Measurements from ENCODE around the gene RASSF5. TPM values are rescaled to one million over a fixed set of nuclear protein-coding genes. Genes with fewer than 3 reads are reported as not detected.
A peak's percentile ranks its signal among the peaks of the same experiment; 100 is the strongest.

Gene RASSF5
- total RNA-seq, 1 donor from 2014 or later: 0.13 TPM

DNA sequence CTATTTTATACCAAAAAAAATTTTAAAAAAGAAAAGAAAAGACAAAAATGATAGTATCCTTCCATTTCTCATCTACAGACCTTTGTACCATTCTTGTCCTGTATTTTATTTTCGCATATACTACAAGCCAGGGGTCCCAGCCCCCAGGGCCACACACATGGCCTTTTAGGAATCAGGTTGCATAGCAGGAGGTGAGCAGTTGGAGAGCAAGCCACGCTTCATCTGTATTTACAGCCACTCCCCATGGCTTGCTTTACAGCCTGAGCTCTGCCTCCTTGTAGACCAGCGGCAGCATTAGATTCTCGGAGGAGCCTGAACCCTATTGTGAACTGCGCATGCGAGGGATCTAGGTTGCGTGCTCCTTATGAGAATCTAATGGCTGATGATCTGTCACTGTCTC, 39.8 kb downstream of the RASSF5 start:
- no peak for DNase-seq (ENCODE audit: low read depth in 2 of 2)

DNA sequence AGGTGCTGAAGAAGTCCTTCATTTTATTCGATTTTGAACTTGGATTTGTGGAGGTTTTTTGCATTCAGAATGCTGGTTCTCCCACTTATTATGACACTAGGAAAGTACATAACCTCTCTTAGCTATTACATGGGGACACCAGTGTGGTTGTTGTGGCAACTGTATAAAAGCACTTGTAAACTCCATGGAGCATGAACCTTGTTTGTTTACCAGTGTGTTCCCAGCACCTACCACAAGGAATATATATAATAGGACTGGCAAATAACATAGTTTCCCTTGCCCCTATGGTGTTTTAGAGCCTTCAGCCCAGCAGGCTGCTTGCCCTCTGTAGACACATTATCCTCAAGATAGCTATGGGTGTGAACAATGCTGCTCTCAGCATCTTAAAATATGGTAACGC, 43.1 kb downstream of the RASSF5 start:
- DNase-seq (ENCODE audit: low read depth in 2 of 2): no peak

DNA sequence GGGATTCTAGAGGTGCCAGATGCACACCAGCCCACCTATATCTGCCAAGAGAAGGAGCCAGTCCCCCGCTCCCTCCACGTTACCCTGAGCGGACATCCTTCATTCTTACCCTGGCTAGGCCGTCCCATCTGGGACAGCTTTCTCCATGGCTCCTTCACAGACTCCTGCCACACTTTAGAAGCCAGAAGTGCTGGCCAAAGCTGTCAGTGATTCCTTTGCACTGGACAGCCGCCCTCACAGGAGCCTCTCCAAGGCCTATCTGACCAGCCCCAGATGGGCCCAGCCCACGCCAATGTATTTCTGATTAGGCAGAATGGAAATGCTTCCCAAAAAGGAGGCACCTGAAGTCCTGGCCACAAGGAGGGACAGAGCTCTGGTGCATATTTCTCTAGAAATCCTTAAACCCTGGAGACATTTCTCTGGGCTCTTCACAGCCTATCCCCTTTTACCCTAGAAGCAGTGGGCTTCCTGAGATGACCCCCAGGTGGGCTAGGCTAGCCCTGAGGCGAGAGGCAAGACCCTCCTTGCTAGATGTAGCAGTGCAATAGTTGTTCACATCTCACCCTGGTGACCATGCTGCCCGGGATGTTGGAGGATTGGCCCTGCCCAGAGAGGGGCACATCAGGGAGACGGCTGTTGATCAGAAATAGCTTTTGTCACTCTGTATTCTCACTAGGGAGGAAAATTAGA, 44.1 kb downstream of the RASSF5 start:
- DNase-seq (ENCODE audit: low read depth in 2 of 2): no peak

GRCh38 chr1:206551986-206552326, 44.6 kb downstream of the RASSF5 start:
- no peak for DNase-seq (ENCODE audit: low read depth in 2 of 2)

GRCh38 chr1:206554211-206554610, 46.9 kb downstream of the RASSF5 start:
- no peak for DNase-seq (ENCODE audit: low read depth in 2 of 2)

DNA sequence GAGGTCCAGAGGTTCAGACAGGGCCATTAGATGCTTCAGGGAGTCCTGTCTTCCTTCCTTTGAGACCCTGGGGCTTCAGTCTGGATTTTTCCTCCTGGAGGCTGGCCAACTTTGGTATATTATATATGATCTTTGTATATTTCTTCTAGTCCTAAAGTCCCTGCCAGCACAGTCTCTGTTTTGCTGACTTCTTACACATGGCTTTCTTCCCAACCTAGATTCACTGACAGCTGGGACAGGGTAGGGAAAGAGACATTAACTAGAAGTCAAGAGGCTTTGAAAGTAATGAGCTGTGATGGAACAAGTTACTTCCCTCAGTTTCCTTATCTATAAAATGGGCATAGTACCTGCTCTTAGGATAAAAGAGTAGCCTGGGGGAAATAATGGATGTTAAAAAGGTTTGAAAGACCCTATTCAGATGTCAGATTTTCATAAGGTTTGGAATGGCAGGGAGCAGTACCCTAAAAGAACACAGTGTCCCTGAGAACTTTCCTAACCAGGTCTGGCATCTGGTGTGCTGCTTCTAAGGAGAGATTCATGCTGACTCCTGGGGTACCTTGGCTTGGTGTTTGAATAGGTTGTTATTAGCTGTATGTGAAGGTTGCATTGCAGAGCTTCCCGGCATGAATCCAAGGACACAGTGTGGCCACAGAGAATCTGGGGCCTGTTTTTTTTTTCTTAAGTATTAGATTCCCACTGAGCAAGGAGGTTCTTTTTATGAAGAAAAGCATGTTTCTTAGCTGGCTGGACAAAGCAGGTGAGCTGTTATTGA, 47.6 kb downstream of the RASSF5 start:
- DNase-seq (ENCODE audit: low read depth in 2 of 2): no peak

DNA sequence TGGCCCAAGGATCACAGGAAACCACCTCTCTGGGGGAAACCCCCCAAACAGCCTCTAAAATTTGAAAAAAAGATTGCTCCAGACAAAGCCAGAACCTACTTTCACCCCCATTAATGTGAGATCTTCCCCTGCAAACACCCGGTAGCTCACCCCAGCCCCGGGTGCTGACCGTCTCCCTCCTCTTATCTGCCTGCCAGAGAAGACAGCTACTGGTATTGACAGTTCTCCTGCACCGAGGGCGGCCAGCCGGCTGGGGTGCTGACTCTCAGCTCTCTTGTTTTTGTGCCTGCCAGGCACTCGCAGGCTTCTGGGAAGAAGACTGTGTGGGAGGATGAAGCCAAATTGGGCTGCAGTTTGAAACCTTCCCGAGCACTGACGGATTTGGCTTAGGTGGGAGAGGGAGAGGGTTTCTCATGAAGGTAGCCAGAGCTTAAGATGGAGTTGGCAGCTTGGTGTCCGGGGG, 48.2 kb downstream of the RASSF5 start:
- no peak for DNase-seq (ENCODE audit: low read depth in 2 of 2)

DNA sequence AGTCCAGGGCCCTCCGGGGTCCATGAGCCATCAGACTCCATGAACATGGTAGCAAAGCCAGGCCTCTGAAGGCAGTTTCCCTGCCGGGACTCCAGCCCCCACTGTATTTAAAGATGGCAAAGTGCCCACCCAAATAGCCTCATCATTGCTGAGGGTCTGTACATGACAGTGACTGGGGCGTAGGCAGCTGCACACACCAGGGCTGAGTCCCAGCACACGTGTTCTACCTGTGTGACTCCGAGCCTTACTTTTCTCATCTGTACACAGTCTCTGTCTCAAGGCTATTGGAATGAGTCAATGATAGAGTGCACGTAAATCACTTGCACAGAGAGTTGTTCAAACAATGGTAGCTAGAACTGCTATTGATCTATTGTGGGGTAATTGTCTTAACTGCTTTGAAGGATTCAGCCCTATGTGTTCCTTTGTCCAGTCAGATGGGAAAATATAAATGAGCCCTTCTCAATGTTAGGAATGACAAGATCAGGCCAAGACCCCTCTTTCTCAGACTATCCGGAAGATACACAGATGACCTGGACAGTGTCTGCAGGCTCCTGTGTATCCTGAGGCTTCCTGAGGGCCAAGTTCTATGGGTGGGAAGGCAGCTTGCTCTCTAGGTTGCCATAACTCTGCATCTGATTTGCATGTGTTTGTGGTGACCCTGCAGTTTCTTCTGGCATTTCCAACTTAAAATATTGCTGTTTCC, 48.9 kb downstream of the RASSF5 start:
- no peak for DNase-seq (ENCODE audit: low read depth in 2 of 2)

- peak in 1 of 2 donors; percentile 39 for DNase-seq (ENCODE audit: low read depth in 2 of 2)
Observed at GRCh38 chr1:206556750-206557635, 49.7 kb downstream of the RASSF5 start.

- DNase-seq (ENCODE audit: low read depth in 2 of 2): no peak
Observed at GRCh38 chr1:206557636-206558473, 50.5 kb downstream of the RASSF5 start.

- no peak for DNase-seq (ENCODE audit: low read depth in 2 of 2)
Observed at GRCh38 chr1:206558794-206559671, 51.7 kb downstream of the RASSF5 start.

- no peak for DNase-seq (ENCODE audit: low read depth in 2 of 2)
Observed at GRCh38 chr1:206559672-206559995, 52.3 kb downstream of the RASSF5 start.

DNA sequence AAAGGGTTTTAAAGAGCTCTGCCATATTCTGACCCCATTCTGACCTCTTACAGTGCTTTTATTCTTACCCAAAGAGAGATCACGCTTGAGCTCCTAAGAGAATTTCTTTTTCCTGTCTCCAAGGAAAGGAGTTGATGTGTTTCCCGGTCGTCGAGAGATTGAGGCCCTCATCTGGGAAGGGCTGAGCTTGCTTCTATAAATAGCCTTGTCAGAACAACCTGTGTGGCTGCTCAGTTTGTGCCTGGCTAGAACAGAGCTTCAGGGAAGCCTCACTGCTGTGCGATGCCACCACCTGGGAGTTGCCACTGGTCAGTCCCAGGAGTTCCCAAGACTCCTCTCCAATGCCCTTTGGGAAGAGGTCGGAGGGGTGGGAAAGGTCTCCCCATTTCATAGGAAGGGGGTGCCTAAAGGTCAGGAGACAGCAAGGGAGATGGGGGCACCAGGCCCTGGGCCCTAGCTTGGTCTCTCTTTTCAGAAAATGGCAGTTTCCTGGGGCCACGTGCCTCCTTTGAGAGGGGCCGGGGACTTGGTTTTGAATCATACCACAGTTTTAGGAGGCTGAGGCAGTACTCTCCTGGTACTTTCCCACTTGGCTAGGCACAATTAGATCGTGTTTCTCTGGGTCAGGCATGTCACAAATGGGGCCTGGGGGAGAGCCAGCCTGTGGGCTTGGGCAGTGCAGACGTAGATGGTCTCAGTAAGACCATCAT, 52.8 kb downstream of the RASSF5 start:
- DNase-seq (ENCODE audit: low read depth in 2 of 2): no peak

- no peak for DNase-seq (ENCODE audit: low read depth in 2 of 2)
Observed at GRCh38 chr1:206563367-206564207, 56.3 kb downstream of the RASSF5 start.

DNA sequence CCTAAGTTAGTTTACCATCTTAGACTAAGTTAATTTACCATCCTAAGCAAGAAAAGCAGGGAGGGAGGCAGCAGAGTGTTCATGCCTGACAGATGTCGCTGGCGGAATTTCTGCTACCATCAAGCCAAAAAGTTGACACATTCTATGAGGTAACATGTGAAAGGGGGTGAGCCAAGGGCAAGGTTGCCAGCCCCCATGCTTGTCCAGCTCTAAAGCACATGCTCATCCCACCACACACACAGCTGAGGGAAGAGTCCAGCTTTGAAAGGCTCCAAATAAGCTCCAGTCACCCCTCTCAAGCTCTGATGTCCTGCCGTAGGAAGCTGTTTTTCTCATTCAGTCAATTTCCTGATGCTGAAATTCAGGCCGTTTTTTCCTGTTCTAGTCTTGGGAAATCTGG, 58.7 kb downstream of the RASSF5 start:
- no peak for DNase-seq (ENCODE audit: low read depth in 2 of 2)

DNA sequence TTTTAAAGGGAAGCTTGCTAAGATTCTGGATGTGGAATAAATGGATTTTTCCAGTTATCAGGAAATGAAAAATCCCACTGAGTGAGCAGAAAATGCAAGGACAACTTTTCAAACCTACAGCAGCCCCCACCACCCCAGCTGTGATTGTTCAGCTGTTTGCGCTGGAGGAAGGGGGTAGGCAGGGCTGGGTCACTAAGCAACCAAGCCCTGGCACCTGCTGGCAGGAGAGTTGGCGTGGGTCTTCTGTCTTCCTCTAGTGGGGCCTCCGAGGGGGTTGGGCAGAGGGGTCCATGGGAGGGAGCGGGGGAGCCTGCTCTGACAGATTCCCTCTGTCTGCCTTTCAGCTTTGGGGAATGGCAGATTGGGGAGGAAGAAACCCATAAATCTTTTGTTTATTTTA, 59.7 kb downstream of the RASSF5 start:
- DNase-seq (ENCODE audit: low read depth in 2 of 2): no peak

GRCh38 chr1:206568256-206568655, 60.9 kb downstream of the RASSF5 start:
- no peak for DNase-seq (ENCODE audit: low read depth in 2 of 2)

- DNase-seq (ENCODE audit: low read depth in 2 of 2): no peak
Observed at GRCh38 chr1:206568779-206569352, 61.5 kb downstream of the RASSF5 start.

Data from dermis microvascular lymphatic vessel endothelial cell (primary cell).